ENCODE measurements around the gene ADA. TPM values are rescaled to one million over a fixed set of nuclear protein-coding genes. Genes with fewer than 3 reads are reported as not detected.

Gene ADA
- total and polyA plus RNA-seq, 2 of the 13 experiments (the other 11 are each of a cell fraction or from before 2014, with no cell fraction given): 2.5 to 11.3 TPM

GRCh38 chr20:44692932-44693480 lies 41.5 kb upstream of the ADA start (continued):
- TF ChIP-seq SIN3A (IDR thresholded peaks at IDR 0.05; ENCODE audit: borderline replicate concordance, low read depth, low read length) (no peak), ATM (IDR thresholded peaks at IDR 0.05; ENCODE audit: borderline replicate concordance) (no peak), ZNF232 (CRISPR knock-in tag; IDR thresholded peaks at IDR 0.05; ENCODE audit: borderline replicate concordance) (no peak), ARID2 (CRISPR knock-in tag; IDR thresholded peaks at IDR 0.05; ENCODE audit: borderline replicate concordance) (no peak), PBX2 (CRISPR knock-in tag; IDR thresholded peaks at IDR 0.05) (no peak), ZNF749 (CRISPR knock-in tag; IDR thresholded peaks at IDR 0.05; ENCODE audit: borderline replicate concordance) (no peak), SMARCC2 (IDR thresholded peaks at IDR 0.05) (0 out of 2 replicates have a peak, but pooled peaks have one; percentile 11), SRY (CRISPR knock-in tag; IDR thresholded peaks at IDR 0.05) (no peak), WIZ (CRISPR knock-in tag; IDR thresholded peaks at IDR 0.05) (no peak; the same call in 1 of the 2 replicates), PREB (CRISPR knock-in tag; IDR thresholded peaks at IDR 0.05) (no peak), ZBTB49 (CRISPR knock-in tag; IDR thresholded peaks at IDR 0.05; ENCODE audit: borderline replicate concordance) (no peak), JDP2 (CRISPR knock-in tag; IDR thresholded peaks at IDR 0.05; ENCODE audit: borderline replicate concordance) (no peak), RBM39 (IDR thresholded peaks at IDR 0.05; ENCODE audit: low read depth, low read length, poor library complexity, severe bottlenecking) (no peak), ATAD3A (CRISPR knock-in tag; IDR thresholded peaks at IDR 0.05) (no peak), YEATS2 (CRISPR knock-in tag; IDR thresholded peaks at IDR 0.05; ENCODE audit: borderline replicate concordance) (peak; percentile 73; the same call in 1 of the 2 replicates), TARDBP (CRISPR knock-in tag; IDR thresholded peaks at IDR 0.05) (peak; percentile 40; the same call in 1 of the 2 replicates), ZBTB7A (CRISPR knock-in tag; IDR thresholded peaks at IDR 0.05) (no peak; the same call in 1 of the 2 replicates), CBFB (CRISPR knock-in tag; IDR thresholded peaks at IDR 0.05) (no peak), ZNF678 (CRISPR knock-in tag; IDR thresholded peaks at IDR 0.05) (no peak), ZNF383 (CRISPR knock-in tag; IDR thresholded peaks at IDR 0.05; ENCODE audit: borderline replicate concordance) (no peak), BRF2 (CRISPR knock-in tag; IDR thresholded peaks at IDR 0.05) (no peak), THAP8 (CRISPR knock-in tag; IDR thresholded peaks at IDR 0.05; ENCODE audit: borderline replicate concordance) (no peak), ZMAT5 (CRISPR knock-in tag; IDR thresholded peaks at IDR 0.05; ENCODE audit: borderline replicate concordance, low read depth) (no peak)

Data from HepG2 (cell line).